ENCODE results near the gene C22orf15. TPM values are rescaled to one million over a fixed set of nuclear protein-coding genes. Genes with fewer than 3 reads are reported as not detected.

C22orf15 gene
- total RNA-seq, 1 experiment from 2014 or later: not detected

DNA sequence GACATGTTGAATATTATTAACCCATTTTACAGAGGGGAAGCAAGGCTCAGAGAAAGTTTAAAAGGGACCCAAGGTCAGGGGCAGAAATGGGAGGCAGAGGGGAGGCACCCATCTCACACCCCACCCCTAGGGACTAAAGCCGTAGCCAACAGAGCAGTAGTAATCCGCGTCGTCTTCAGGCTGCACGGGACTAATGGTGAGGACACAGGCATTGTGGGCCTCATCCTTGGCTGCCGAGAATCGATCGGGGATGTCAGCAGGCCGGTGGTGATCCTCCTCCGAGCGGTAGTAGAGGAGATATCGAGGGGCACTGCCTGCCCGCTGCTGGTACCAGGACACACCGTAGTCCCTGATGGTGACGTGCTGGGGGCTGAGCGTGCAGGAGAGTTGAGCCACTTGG lies 10.0 kb upstream of the C22orf15 start (continued):
- TF ChIP-seq CBX3 (IDR thresholded peaks at IDR 0.05; ENCODE audit: low read depth) (no peak), CEBPB (IDR thresholded peaks at IDR 0.05; ENCODE audit: low read depth) (no peak), RAD21 (IDR thresholded peaks at IDR 0.05; ENCODE audit: low read depth) (no peak), POLR2AphosphoS5 (IDR thresholded peaks at IDR 0.05; ENCODE audit: low read depth, low read length) (no peak)

DNA sequence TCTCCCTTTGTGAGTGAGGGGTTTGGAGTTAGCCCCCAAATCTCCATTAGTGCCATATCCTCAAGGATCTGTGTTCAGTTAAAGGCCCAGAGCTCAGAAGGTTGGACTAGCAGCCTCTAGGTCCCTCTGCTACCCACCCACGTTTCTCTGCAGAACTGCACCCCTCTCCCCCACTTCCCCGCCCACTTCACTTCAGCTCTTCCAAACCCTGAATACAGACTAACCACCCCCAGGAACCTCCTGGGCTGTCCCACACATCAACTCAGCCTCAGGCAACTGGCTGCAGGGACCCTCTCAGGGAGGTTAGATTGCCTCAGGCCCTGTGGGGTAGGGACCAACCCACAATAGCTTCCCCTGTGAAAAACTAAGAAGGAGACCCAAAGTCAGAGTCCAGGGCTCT lies 9.4 kb upstream of the C22orf15 start:
- no TSS peak for BruUV-seq (replicated peaks)
- ChIA-PET CTCF (interaction anchor here (0.6 kb wide), 1 partner anchor 17 kb away, joined by 3 read pairs; no protein-coding TSS in a partner anchor), RAD21 (ENCODE audit: low non-redundant PET in 1 of 2, low total read pairs in 2 of 2, uncharacterized antibody in 2 of 2, unreplicated experiment in 2 of 2) (no interaction called here), POLR2A (no interaction called here)
- no peaks in the 10 kb centered on the region for H3K27me3 ChIP-seq (ENCODE audit: insufficient read depth, low read length)
- DNase-seq (ENCODE audit: low read depth, low spot score): no peak
- no peaks in the 10 kb centered on the region for H3K79me2 ChIP-seq (ENCODE audit: insufficient read depth, low read length)
- H3K27ac ChIP-seq (ENCODE audit: low read depth, low read length): no peak overlapping the region
- no peaks in the 10 kb centered on the region for H3K9me3 ChIP-seq (ENCODE audit: control insufficient read depth in 1 of 2, insufficient read depth in 1 of 2, low read depth in 1 of 2, low read length in 2 of 2)
- no peaks in the 10 kb centered on the region for H3K36me3 ChIP-seq (ENCODE audit: control insufficient read depth in 1 of 2, insufficient read depth in 2 of 2, low read length in 2 of 2)
- no peak overlapping the region for H3K4me2 ChIP-seq (ENCODE audit: low read length)
- intact Hi-C loops (cut with micrococcal nuclease): no loop called here
- no peak overlapping the region for H3K9ac ChIP-seq (ENCODE audit: low read length)
- no peaks in the 10 kb centered on the region for H3K9me2 ChIP-seq (ENCODE audit: insufficient read depth)
- H2AFZ ChIP-seq (ENCODE audit: low read depth, low read length, poor library complexity, severe bottlenecking): no peak overlapping the region
- TF ChIP-seq ZNF274 (IDR thresholded peaks at IDR 0.05; ENCODE audit: low read depth, low read length): no peak
- no peak for TF ChIP-seq SP1 (IDR thresholded peaks at IDR 0.05; ENCODE audit: low read depth)
- TF ChIP-seq, protein P1, sequence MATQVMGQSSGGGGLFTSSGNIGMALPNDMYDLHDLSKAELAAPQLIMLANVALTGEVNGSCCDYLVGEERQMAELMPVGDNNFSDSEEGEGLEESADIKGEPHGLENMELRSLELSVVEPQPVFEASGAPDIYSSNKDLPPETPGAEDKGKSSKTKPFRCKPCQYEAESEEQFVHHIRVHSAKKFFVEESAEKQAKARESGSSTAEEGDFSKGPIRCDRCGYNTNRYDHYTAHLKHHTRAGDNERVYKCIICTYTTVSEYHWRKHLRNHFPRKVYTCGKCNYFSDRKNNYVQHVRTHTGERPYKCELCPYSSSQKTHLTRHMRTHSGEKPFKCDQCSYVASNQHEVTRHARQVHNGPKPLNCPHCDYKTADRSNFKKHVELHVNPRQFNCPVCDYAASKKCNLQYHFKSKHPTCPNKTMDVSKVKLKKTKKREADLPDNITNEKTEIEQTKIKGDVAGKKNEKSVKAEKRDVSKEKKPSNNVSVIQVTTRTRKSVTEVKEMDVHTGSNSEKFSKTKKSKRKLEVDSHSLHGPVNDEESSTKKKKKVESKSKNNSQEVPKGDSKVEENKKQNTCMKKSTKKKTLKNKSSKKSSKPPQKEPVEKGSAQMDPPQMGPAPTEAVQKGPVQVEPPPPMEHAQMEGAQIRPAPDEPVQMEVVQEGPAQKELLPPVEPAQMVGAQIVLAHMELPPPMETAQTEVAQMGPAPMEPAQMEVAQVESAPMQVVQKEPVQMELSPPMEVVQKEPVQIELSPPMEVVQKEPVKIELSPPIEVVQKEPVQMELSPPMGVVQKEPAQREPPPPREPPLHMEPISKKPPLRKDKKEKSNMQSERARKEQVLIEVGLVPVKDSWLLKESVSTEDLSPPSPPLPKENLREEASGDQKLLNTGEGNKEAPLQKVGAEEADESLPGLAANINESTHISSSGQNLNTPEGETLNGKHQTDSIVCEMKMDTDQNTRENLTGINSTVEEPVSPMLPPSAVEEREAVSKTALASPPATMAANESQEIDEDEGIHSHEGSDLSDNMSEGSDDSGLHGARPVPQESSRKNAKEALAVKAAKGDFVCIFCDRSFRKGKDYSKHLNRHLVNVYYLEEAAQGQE (IDR thresholded peaks at IDR 0.05; ENCODE audit: low read depth): no peak
- no peak for TF ChIP-seq CEBPB (IDR thresholded peaks at IDR 0.05; ENCODE audit: low read depth)
- TF ChIP-seq POLR2AphosphoS5 (IDR thresholded peaks at IDR 0.05; ENCODE audit: low read depth, low read length): no peak
- TF ChIP-seq FOSL1 (IDR thresholded peaks at IDR 0.05; ENCODE audit: low read depth): no peak
- TF ChIP-seq, protein P2, sequence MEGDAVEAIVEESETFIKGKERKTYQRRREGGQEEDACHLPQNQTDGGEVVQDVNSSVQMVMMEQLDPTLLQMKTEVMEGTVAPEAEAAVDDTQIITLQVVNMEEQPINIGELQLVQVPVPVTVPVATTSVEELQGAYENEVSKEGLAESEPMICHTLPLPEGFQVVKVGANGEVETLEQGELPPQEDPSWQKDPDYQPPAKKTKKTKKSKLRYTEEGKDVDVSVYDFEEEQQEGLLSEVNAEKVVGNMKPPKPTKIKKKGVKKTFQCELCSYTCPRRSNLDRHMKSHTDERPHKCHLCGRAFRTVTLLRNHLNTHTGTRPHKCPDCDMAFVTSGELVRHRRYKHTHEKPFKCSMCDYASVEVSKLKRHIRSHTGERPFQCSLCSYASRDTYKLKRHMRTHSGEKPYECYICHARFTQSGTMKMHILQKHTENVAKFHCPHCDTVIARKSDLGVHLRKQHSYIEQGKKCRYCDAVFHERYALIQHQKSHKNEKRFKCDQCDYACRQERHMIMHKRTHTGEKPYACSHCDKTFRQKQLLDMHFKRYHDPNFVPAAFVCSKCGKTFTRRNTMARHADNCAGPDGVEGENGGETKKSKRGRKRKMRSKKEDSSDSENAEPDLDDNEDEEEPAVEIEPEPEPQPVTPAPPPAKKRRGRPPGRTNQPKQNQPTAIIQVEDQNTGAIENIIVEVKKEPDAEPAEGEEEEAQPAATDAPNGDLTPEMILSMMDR (IDR thresholded peaks at IDR 0.05 in 2 of 3, conservative IDR thresholded peaks at IDR 0.05 in 1 of 3; ENCODE audit: borderline replicate concordance in 1 of 3, insufficient read depth in 1 of 3, low read depth in 2 of 3, low read length in 2 of 3): no peak
- TF ChIP-seq, protein P3, sequence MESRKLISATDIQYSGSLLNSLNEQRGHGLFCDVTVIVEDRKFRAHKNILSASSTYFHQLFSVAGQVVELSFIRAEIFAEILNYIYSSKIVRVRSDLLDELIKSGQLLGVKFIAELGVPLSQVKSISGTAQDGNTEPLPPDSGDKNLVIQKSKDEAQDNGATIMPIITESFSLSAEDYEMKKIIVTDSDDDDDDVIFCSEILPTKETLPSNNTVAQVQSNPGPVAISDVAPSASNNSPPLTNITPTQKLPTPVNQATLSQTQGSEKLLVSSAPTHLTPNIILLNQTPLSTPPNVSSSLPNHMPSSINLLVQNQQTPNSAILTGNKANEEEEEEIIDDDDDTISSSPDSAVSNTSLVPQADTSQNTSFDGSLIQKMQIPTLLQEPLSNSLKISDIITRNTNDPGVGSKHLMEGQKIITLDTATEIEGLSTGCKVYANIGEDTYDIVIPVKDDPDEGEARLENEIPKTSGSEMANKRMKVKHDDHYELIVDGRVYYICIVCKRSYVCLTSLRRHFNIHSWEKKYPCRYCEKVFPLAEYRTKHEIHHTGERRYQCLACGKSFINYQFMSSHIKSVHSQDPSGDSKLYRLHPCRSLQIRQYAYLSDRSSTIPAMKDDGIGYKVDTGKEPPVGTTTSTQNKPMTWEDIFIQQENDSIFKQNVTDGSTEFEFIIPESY (IDR thresholded peaks at IDR 0.05; ENCODE audit: extremely low read depth, insufficient replicate concordance, low read length): no peak
- no peak for TF ChIP-seq SRF (IDR thresholded peaks at IDR 0.05; ENCODE audit: low read depth)
- no peaks in the 10 kb centered on the region for H4K20me1 ChIP-seq (ENCODE audit: insufficient read depth)
- peaks cover 8 to 25% of the 10 kb centered on the region in 2 experiments for H3K4me1 ChIP-seq (ENCODE audit: control insufficient read depth in 1 of 2, insufficient read depth in 2 of 2, low read length in 2 of 2)
- no peak for ATAC-seq
- no peak overlapping the region for H3K4me3 ChIP-seq (replicated peaks in 1 of 2; ENCODE audit: low read depth in 1 of 2, low read length in 2 of 2)
